ENCODE results near the gene RRP15. TPM values are rescaled to one million over a fixed set of nuclear protein-coding genes. Genes with fewer than 3 reads are reported as not detected.

The RRP15 gene
- total RNA-seq, 1 experiment from 2014 or later: 36.0 TPM

DNA sequence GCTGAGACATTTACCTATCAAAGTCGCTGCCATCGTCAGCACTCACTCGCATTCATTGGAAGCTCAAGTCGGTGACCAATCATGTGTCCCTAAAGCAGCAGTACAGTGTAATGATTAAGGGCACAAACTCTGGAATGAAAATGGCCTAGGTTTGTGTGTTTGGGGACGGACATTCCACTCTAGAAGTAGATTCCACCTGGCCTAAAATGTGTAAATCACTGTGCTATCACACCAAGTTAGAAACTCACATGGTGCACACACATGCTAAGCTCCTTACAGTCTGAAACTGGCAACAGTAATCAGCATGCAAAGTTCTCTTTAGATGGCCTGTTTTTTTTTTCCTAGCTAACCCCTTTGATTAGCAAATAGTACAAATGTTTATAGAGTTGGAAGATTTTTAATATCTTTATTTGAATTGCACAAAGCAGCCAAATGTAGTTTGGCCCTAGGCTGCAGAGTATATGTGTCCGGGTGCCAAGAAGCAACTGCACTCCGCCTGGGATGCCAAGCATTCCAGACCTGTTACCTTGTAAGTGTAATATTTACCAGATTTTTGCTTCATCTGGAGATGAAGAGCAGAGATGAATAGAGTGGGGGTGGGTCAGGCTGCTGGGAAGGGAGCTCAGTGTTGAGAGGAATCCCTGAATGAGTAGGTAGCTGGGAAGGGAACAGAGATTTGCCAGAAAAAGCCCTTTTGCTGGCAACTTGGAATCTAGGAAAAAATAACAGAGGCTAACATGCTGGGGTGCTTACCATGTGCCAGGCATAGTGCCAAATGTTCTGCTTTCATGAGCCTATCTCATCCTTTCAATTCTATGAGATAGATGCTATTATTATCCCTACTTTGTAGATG is 95.3 kb downstream of the RRP15 start (continued):
- TF ChIP-seq, protein P1, sequence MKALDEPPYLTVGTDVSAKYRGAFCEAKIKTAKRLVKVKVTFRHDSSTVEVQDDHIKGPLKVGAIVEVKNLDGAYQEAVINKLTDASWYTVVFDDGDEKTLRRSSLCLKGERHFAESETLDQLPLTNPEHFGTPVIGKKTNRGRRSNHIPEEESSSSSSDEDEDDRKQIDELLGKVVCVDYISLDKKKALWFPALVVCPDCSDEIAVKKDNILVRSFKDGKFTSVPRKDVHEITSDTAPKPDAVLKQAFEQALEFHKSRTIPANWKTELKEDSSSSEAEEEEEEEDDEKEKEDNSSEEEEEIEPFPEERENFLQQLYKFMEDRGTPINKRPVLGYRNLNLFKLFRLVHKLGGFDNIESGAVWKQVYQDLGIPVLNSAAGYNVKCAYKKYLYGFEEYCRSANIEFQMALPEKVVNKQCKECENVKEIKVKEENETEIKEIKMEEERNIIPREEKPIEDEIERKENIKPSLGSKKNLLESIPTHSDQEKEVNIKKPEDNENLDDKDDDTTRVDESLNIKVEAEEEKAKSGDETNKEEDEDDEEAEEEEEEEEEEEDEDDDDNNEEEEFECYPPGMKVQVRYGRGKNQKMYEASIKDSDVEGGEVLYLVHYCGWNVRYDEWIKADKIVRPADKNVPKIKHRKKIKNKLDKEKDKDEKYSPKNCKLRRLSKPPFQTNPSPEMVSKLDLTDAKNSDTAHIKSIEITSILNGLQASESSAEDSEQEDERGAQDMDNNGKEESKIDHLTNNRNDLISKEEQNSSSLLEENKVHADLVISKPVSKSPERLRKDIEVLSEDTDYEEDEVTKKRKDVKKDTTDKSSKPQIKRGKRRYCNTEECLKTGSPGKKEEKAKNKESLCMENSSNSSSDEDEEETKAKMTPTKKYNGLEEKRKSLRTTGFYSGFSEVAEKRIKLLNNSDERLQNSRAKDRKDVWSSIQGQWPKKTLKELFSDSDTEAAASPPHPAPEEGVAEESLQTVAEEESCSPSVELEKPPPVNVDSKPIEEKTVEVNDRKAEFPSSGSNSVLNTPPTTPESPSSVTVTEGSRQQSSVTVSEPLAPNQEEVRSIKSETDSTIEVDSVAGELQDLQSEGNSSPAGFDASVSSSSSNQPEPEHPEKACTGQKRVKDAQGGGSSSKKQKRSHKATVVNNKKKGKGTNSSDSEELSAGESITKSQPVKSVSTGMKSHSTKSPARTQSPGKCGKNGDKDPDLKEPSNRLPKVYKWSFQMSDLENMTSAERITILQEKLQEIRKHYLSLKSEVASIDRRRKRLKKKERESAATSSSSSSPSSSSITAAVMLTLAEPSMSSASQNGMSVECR (CRISPR knock-in tag; IDR thresholded peaks at IDR 0.05; ENCODE audit: borderline replicate concordance): no peak
- TF ChIP-seq EMX1 (CRISPR knock-in tag; IDR thresholded peaks at IDR 0.05) (no peak), ETV6 (CRISPR knock-in tag; IDR thresholded peaks at IDR 0.05) (no peak), ZNF219 (CRISPR knock-in tag; IDR thresholded peaks at IDR 0.05; ENCODE audit: borderline replicate concordance) (no peak), NR2C2 (CRISPR knock-in tag; IDR thresholded peaks at IDR 0.05) (no peak), JAZF1 (CRISPR knock-in tag; IDR thresholded peaks at IDR 0.05) (no peak)
- TF ChIP-seq, protein P2, sequence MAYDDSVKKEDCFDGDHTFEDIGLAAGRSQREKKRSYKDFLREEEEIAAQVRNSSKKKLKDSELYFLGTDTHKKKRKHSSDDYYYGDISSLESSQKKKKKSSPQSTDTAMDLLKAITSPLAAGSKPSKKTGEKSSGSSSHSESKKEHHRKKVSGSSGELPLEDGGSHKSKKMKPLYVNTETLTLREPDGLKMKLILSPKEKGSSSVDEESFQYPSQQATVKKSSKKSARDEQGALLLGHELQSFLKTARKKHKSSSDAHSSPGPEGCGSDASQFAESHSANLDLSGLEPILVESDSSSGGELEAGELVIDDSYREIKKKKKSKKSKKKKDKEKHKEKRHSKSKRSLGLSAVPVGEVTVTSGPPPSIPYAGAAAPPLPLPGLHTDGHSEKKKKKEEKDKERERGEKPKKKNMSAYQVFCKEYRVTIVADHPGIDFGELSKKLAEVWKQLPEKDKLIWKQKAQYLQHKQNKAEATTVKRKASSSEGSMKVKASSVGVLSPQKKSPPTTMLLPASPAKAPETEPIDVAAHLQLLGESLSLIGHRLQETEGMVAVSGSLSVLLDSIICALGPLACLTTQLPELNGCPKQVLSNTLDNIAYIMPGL (CRISPR knock-in tag; IDR thresholded peaks at IDR 0.05): no peak
- TF ChIP-seq, protein P3, sequence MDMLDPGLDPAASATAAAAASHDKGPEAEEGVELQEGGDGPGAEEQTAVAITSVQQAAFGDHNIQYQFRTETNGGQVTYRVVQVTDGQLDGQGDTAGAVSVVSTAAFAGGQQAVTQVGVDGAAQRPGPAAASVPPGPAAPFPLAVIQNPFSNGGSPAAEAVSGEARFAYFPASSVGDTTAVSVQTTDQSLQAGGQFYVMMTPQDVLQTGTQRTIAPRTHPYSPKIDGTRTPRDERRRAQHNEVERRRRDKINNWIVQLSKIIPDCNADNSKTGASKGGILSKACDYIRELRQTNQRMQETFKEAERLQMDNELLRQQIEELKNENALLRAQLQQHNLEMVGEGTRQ (CRISPR knock-in tag; IDR thresholded peaks at IDR 0.05): no peak

DNA sequence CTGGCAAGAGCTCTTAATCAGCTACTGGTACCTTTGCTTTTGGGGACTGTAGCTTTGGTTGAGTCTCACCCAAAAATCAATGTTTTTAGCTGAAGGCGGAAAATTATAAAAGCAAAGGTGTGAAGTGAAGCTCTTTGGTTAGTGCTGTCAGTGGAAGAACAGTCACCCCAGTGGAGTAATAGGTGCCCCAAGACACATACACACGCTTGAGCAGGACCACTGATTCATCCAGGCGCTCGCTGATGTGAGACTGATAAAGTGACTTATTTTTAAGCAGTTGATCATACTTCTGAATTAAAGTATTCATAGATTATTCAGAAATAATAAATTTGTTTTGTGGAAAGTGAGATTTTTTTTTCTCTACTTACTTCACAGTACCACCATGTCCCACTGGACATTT is 97.2 kb downstream of the RRP15 start:
- DNase-seq (ENCODE audit: low spot score) (no peak), ATAC-seq (no peak)
- Mint-ChIP-seq H3K4me3 (no peak overlapping the region), H3K9me3 (no peaks in the 10 kb centered on the region), H3K4me1 (peaks cover 7% of the 10 kb centered on the region), H3K27me3 (ENCODE audit: low read depth) (no peaks in the 10 kb centered on the region), H3K36me3 (no peaks in the 10 kb centered on the region), H3K27ac (no peak overlapping the region)
- POLR2A ChIA-PET: no interaction called here
- CTCF ChIA-PET: no interaction called here
- no peak for TF ChIP-seq ATF1 (CRISPR knock-in tag; IDR thresholded peaks at IDR 0.05)
- TF ChIP-seq ZNF396 (CRISPR knock-in tag; IDR thresholded peaks at IDR 0.05; ENCODE audit: borderline replicate concordance): no peak
- TF ChIP-seq, protein P3 (CRISPR knock-in tag; IDR thresholded peaks at IDR 0.05): no peak
- no peak for TF ChIP-seq PRRX2 (CRISPR knock-in tag; IDR thresholded peaks at IDR 0.05)
- TF ChIP-seq JAZF1 (CRISPR knock-in tag; IDR thresholded peaks at IDR 0.05): no peak
- TF ChIP-seq TCF7 (CRISPR knock-in tag; IDR thresholded peaks at IDR 0.05; ENCODE audit: low read depth): no peak
- TF ChIP-seq ZNF121 (CRISPR knock-in tag; IDR thresholded peaks at IDR 0.05): no peak
- TF ChIP-seq, protein P1 (CRISPR knock-in tag; IDR thresholded peaks at IDR 0.05; ENCODE audit: borderline replicate concordance): no peak
- TF ChIP-seq, protein P4, sequence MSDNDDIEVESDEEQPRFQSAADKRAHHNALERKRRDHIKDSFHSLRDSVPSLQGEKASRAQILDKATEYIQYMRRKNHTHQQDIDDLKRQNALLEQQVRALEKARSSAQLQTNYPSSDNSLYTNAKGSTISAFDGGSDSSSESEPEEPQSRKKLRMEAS (CRISPR knock-in tag; IDR thresholded peaks at IDR 0.05): no peak
- TF ChIP-seq, protein P5, sequence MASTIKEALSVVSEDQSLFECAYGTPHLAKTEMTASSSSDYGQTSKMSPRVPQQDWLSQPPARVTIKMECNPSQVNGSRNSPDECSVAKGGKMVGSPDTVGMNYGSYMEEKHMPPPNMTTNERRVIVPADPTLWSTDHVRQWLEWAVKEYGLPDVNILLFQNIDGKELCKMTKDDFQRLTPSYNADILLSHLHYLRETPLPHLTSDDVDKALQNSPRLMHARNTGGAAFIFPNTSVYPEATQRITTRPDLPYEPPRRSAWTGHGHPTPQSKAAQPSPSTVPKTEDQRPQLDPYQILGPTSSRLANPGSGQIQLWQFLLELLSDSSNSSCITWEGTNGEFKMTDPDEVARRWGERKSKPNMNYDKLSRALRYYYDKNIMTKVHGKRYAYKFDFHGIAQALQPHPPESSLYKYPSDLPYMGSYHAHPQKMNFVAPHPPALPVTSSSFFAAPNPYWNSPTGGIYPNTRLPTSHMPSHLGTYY (CRISPR knock-in tag; IDR thresholded peaks at IDR 0.05): no peak
- TF ChIP-seq, protein P6, sequence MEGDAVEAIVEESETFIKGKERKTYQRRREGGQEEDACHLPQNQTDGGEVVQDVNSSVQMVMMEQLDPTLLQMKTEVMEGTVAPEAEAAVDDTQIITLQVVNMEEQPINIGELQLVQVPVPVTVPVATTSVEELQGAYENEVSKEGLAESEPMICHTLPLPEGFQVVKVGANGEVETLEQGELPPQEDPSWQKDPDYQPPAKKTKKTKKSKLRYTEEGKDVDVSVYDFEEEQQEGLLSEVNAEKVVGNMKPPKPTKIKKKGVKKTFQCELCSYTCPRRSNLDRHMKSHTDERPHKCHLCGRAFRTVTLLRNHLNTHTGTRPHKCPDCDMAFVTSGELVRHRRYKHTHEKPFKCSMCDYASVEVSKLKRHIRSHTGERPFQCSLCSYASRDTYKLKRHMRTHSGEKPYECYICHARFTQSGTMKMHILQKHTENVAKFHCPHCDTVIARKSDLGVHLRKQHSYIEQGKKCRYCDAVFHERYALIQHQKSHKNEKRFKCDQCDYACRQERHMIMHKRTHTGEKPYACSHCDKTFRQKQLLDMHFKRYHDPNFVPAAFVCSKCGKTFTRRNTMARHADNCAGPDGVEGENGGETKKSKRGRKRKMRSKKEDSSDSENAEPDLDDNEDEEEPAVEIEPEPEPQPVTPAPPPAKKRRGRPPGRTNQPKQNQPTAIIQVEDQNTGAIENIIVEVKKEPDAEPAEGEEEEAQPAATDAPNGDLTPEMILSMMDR (IDR thresholded peaks at IDR 0.05): no peak

Data from WTC11 (cell line).